Activated CD8-positive, alpha-beta memory T cell treated with anti-CD3 and anti-CD28 coated beads, Interleukin-2, amount 50 U/mL, for 1 hour (primary cell): ENCODE measurements around the gene MARVELD2.

Experiments
- DNase-seq: peaks from one replicate; pipeline ENCODE4 v3.0.0-alpha.2; 2020; ENCODE audit errors: extremely low read depth

Gene MARVELD2

DNA sequence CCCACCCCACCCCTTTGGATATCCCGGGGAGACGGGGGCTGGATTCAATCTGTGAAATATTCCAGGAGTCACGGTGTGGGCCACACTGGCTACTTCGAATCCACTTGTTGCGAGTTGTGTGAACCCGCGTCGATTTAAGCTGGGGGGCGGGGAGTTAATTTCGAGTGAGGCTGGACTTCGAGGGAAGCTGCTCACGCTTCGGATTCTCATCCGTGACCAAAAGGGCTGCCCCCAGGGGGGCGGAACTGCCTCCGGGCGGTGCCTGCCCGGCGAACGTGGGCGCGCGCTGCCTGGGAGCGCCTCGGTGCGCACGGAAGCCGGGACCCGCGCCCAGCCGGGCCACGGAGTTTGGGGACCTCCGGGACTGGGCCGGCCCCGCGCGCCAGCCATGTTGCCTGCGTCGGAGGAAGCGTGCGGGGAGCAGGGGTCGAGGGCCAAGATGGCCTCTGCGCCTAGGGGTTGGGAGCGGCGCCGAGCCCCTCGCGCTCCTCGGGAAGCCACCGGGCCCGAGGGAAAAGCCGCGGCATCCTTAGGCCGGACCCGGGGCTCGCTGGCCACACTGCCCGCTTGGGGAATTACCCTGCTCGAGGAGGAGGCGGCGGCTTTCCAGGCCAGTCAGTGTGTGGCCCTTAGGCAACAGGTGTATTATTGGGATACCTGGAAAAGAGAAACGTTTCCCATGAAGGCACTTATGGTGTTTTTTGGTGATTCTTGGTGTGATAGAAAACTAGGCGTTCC, 78.6 kb downstream of the MARVELD2 start:
- no peak for DNase-seq
